Natural killer cell (primary cell): Measurements from ENCODE around the gene CCDC91. TPM values are rescaled to one million over a fixed set of nuclear protein-coding genes. Genes with fewer than 3 reads are reported as not detected.

Source experiments
- ATAC-seq, 3 donors: fragments of 150-1000 bp in 2 of 3; fragments of 200-7000 bp in 1 of 3; cut with Tn5 transposase; 1 replicate in 1 of 3; 2 replicates in 2 of 3; pipeline ENCODE4 v1.10.0; 2021; ENCODE audit warnings: mild to moderate bottlenecking in 2 of 3, moderate library complexity in 2 of 3
- DNase-seq, 2 donors: peaks; one replicate each; pipeline versions ENCODE4 v3.0.0 to v3.0.0-alpha.2; 2013 to 2021; ENCODE audit warnings: mixed read lengths in 1 of 2
- H3K27ac ChIP-seq: one replicate; pipeline ENCODE4 v1.5.1; 2013; ENCODE audit warnings: mild to moderate bottlenecking, low read length
- H3K27me3 ChIP-seq: one replicate; pipeline ENCODE4 v1.6.1; 2013; ENCODE audit warnings: low read length; ENCODE audit not compliant: control insufficient read depth, insufficient read depth
- H3K36me3 ChIP-seq: one replicate; pipeline ENCODE4 v1.6.1; 2013; ENCODE audit warnings: low read length; ENCODE audit not compliant: control insufficient read depth, insufficient read depth
- H3K4me1 ChIP-seq: one replicate; pipeline ENCODE4 v1.6.1; 2013; ENCODE audit warnings: low read length; ENCODE audit not compliant: control insufficient read depth, insufficient read depth
- H3K4me3 ChIP-seq: one replicate; pipeline ENCODE4 v1.5.1; 2013; ENCODE audit warnings: low read length
- H3K9me3 ChIP-seq: one replicate; pipeline ENCODE4 v1.6.1; 2013; ENCODE audit warnings: low read length; ENCODE audit not compliant: control insufficient read depth, insufficient read depth
- H3K27ac Mint-ChIP-seq, 2 donors: one replicate each; pipeline ENCODE4 v1.8.0; 2022; ENCODE audit warnings: mild to moderate bottlenecking in 2 of 2, mixed read lengths in 2 of 2, moderate library complexity in 1 of 2
- H3K27me3 Mint-ChIP-seq, 2 donors: one replicate each; pipeline ENCODE4 v1.8.0; 2022; ENCODE audit warnings: low read depth in 2 of 2, mixed read lengths in 2 of 2
- H3K36me3 Mint-ChIP-seq: one replicate; pipeline ENCODE4 v1.8.0; 2022; ENCODE audit warnings: mixed read lengths
- H3K4me1 Mint-ChIP-seq, 2 donors: one replicate each; pipeline ENCODE4 v1.8.0; 2022; ENCODE audit warnings: mixed read lengths in 2 of 2
- H3K4me3 Mint-ChIP-seq: one replicate; pipeline ENCODE4 v1.8.0; 2022; ENCODE audit warnings: mild to moderate bottlenecking, moderate library complexity, mixed read lengths
- H3K9me3 Mint-ChIP-seq, 2 donors: one replicate each; pipeline ENCODE4 v1.8.0; 2022; ENCODE audit warnings: mixed read lengths in 2 of 2
- WGBS: methylation state at CpG from one replicate; pipeline ENCODE4 v1.1.7; 2013; ENCODE audit warnings: missing lambda C conversion rate; ENCODE audit not compliant: insufficient coverage; 5-methylcytosine and 5-hydroxymethylcytosine counted together
- intact Hi-C: fragments of 100-400 bp; cut with micrococcal nuclease; formaldehyde crosslinking; loops from one replicate; pipeline ENCODE4 v1.14.2; 2022
- total RNA-seq, 4 donors: library from RNA; stranded (reverse); fragments of 120-200 nt in 1 of 4; gene quantifications; one replicate each; pipeline versions ENCODE4 v1.2.3 to v1.2.4, GENCODE V29; 2013 to 2022
- TF ChIP-seq, protein P1 (sequence below): fragments of 200-600 bp; IDR thresholded peaks from one replicate; pipeline ENCODE4 v1.8.0; 2022; ENCODE audit warnings: antibody characterized with exemption

Gene CCDC91
- total RNA-seq, 3 donors from 2014 or later (not counting 1 experiment from before 2014, with no cell fraction given) = 48.8 to 65.8 (median 60.2) TPM

DNA sequence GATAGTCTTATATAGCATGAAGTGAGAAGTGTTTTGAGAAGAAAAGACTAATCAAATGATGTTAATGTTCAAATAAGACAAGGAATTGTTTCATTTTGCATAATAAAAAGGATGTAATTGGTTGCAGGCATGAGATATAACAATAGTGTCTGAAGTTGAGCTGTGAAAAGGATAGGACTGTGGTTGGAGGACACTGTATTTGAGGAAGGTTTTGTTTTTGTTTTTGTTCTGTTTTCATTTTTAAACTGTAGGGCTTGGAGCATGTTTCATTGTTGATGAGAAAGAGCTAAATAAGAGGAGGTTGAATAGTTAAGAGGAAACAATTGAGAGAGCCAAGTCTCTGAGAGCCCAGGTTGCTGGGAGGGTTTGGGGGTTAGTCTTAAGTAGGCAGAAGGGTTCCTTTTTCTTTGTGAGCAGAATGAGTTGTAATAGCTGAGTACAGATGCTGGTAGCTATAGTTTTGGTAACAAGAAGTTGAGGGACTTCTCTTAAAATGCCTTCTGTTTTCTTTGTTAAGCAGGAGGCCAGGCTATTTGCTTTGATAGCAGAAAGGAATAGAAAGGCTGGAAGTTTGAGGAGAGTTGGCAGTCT, 58.4 kb downstream of the CCDC91 start:
- peak overlapping the region; percentile 13 to 55 for H3K27ac Mint-ChIP-seq

DNA sequence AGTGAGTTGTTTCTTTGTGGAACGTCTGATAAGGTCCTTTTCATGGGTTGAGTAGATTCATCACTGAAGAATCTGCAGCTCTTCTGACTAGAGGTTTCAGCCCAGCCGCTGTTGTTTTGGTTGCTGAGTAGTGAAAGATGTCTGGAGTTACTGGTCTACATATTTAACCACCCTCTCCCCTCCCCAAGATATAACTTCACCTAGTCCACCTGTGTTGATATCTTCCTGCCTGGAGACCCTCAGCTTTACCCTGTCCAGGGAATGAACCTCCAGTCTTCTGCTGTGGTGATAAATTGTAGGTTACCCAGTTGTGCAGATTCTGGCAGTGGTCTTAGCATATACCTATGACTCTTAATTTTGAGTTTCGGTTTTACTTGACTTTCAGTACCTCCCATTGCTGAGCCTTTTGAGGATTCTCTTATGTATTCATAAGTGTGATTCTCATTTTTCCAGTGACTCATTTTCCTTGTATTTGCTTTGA, 62.9 kb downstream of the CCDC91 start:
- Histone ChIP-seq H3K36me3 (no peaks in the 10 kb centered on the region), H3K27ac (peak overlapping the region; percentile 2), H3K27me3 (no peaks in the 10 kb centered on the region), H3K4me3 (no peak overlapping the region), H3K9me3 (no peaks in the 10 kb centered on the region), H3K4me1 (no peaks in the 10 kb centered on the region)
- 73% methylated on average over 2 of the region's 3 CpGs for WGBS
- Mint-ChIP-seq H3K27me3 (no peaks in the 10 kb centered on the region), H3K4me1 (peaks cover 50 to 57% of the 10 kb centered on the region in 2 donors), H3K4me3 (no peak overlapping the region), H3K27ac (peak overlapping the region in 1 of 2 donors; percentile 65), H3K36me3 (no peaks in the 10 kb centered on the region), H3K9me3 (no peaks in the 10 kb centered on the region)
- ATAC-seq = peak in 1 of 3 donors; percentile 74
- TF ChIP-seq, protein P1, sequence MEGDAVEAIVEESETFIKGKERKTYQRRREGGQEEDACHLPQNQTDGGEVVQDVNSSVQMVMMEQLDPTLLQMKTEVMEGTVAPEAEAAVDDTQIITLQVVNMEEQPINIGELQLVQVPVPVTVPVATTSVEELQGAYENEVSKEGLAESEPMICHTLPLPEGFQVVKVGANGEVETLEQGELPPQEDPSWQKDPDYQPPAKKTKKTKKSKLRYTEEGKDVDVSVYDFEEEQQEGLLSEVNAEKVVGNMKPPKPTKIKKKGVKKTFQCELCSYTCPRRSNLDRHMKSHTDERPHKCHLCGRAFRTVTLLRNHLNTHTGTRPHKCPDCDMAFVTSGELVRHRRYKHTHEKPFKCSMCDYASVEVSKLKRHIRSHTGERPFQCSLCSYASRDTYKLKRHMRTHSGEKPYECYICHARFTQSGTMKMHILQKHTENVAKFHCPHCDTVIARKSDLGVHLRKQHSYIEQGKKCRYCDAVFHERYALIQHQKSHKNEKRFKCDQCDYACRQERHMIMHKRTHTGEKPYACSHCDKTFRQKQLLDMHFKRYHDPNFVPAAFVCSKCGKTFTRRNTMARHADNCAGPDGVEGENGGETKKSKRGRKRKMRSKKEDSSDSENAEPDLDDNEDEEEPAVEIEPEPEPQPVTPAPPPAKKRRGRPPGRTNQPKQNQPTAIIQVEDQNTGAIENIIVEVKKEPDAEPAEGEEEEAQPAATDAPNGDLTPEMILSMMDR = no peak
- peak in 1 of 2 donors; percentile 65 for DNase-seq
- intact Hi-C loops = no loop called here

More for the DNA sequence above, 58.4 kb downstream of the CCDC91 start:
- peak in 1 of 3 donors; percentile 43 for ATAC-seq
- H3K4me1 ChIP-seq = peaks cover 2% of the 10 kb centered on the region
- no peaks in the 10 kb centered on the region for H3K9me3 ChIP-seq
- intact Hi-C loops = no loop called here
- H3K4me3 ChIP-seq = no peak overlapping the region
- peaks cover 65 to 72% of the 10 kb centered on the region in 2 donors for H3K4me1 Mint-ChIP-seq
- no peaks in the 10 kb centered on the region for H3K27me3 Mint-ChIP-seq
- no peak overlapping the region for H3K4me3 Mint-ChIP-seq
- no peak for DNase-seq
- H3K27ac ChIP-seq = no peak overlapping the region
- TF ChIP-seq, protein P1 = no peak
- H3K36me3 Mint-ChIP-seq = no peaks in the 10 kb centered on the region
- H3K36me3 ChIP-seq = no peaks in the 10 kb centered on the region
- H3K27me3 ChIP-seq = no peaks in the 10 kb centered on the region
- H3K9me3 Mint-ChIP-seq = no peaks in the 10 kb centered on the region

DNA sequence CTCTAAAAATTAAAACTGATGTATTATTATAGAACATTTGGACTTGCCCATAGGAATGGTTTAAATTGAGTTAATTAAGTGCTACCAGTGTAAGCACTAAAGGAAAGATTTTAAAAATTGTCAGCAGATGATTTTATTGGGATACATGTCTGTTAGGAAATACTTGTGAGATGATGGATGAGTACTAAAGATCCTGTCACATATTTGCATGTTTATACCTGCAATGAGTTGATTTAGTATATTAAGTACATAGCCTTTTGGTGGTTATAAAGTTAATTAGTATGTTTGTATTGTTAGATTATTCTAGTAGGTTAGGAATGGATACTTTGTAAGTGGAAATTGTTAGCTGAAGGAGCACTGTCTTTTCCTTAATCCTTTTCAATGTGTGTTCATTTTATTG, 67.2 kb downstream of the CCDC91 start:
- ATAC-seq (no peak), DNase-seq (no peak)
- Mint-ChIP-seq H3K9me3 (no peaks in the 10 kb centered on the region), H3K27ac (no peak overlapping the region), H3K27me3 (no peaks in the 10 kb centered on the region), H3K36me3 (no peaks in the 10 kb centered on the region), H3K4me3 (no peak overlapping the region), H3K4me1 (peaks cover 15 to 16% of the 10 kb centered on the region in 2 donors)
- intact Hi-C loops = no loop called here
- no peak overlapping the region for H3K27ac ChIP-seq
- no peak overlapping the region for H3K4me3 ChIP-seq
- H3K27me3 ChIP-seq = no peaks in the 10 kb centered on the region
- TF ChIP-seq, protein P1 = no peak
- H3K9me3 ChIP-seq = no peaks in the 10 kb centered on the region
- peaks cover 3% of the 10 kb centered on the region for H3K36me3 ChIP-seq
- no peaks in the 10 kb centered on the region for H3K4me1 ChIP-seq

DNA sequence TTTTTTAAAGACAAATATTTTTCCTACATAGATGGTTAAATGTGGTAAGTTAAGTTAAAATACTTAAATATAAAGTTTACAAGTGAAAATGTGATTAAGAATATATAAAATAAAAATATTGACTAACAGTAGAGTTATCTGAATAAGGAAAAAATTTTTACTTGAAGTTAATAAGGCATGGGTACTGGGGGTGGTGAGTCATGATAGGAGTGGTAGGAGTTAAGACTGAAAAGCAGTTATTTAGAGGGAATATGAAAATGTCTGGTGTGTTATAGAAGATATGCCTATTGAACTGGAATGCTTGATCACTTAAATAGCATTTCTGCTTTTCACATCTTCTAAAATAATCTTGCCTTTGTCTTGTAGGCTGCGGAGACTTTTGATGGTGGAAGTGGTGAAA, 68.7 kb downstream of the CCDC91 start:
- Mint-ChIP-seq H3K27ac (no peak overlapping the region), H3K4me3 (no peak overlapping the region), H3K27me3 (no peaks in the 10 kb centered on the region), H3K36me3 (no peaks in the 10 kb centered on the region), H3K9me3 (no peaks in the 10 kb centered on the region), H3K4me1 (peaks cover 0 to under 1% of the 10 kb centered on the region in 2 donors)
- no CpG with 5 or more reads among the region's 1 CpG for WGBS
- no peak overlapping the region for H3K4me3 ChIP-seq
- no peaks in the 10 kb centered on the region for H3K4me1 ChIP-seq
- H3K27me3 ChIP-seq = no peaks in the 10 kb centered on the region
- DNase-seq = no peak
- no peak for ATAC-seq
- no peaks in the 10 kb centered on the region for H3K9me3 ChIP-seq
- peaks cover 3% of the 10 kb centered on the region for H3K36me3 ChIP-seq
- TF ChIP-seq, protein P1 = no peak
- intact Hi-C loops = no loop called here
- H3K27ac ChIP-seq = no peak overlapping the region
